Fibroblast of pulmonary artery (primary cell): Measurements from ENCODE around the gene CGREF1.

Source experiments
- DNase-seq: peaks from one replicate; pipeline ENCODE4 v3.0.0-alpha.2; 2010; ENCODE audit warnings: low read depth
- H3K4me3 ChIP-seq: replicated peaks from 2 replicates; pipeline ENCODE4 v1.5.1; 2011; ENCODE audit warnings: low read depth, mild to moderate bottlenecking, control low read depth, low read length, moderate library complexity
- TF ChIP-seq, protein P1 (sequence below): IDR thresholded peaks from 2 replicates; pipeline ENCODE4 v1.5.1; 2011; ENCODE audit warnings: mild to moderate bottlenecking, control low read depth, low read length, inconsistent platforms; ENCODE audit errors: missing control alignments

Gene CGREF1, protein sequence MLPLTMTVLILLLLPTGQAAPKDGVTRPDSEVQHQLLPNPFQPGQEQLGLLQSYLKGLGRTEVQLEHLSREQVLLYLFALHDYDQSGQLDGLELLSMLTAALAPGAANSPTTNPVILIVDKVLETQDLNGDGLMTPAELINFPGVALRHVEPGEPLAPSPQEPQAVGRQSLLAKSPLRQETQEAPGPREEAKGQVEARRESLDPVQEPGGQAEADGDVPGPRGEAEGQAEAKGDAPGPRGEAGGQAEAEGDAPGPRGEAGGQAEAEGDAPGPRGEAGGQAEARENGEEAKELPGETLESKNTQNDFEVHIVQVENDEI

GRCh38 chr2:27118525-27119329, at the start of gene CGREF1:
Gene CGREF1, minus strand, starts transcription at chr2:27119128. Its CDS starts 14,762 bp downstream, at chr2:27104366.
- TF ChIP-seq, protein P1, sequence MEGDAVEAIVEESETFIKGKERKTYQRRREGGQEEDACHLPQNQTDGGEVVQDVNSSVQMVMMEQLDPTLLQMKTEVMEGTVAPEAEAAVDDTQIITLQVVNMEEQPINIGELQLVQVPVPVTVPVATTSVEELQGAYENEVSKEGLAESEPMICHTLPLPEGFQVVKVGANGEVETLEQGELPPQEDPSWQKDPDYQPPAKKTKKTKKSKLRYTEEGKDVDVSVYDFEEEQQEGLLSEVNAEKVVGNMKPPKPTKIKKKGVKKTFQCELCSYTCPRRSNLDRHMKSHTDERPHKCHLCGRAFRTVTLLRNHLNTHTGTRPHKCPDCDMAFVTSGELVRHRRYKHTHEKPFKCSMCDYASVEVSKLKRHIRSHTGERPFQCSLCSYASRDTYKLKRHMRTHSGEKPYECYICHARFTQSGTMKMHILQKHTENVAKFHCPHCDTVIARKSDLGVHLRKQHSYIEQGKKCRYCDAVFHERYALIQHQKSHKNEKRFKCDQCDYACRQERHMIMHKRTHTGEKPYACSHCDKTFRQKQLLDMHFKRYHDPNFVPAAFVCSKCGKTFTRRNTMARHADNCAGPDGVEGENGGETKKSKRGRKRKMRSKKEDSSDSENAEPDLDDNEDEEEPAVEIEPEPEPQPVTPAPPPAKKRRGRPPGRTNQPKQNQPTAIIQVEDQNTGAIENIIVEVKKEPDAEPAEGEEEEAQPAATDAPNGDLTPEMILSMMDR: no peak
- peak within 1 kb of the TSS; percentile 35 for H3K4me3 ChIP-seq
- no peak for DNase-seq

DNA sequence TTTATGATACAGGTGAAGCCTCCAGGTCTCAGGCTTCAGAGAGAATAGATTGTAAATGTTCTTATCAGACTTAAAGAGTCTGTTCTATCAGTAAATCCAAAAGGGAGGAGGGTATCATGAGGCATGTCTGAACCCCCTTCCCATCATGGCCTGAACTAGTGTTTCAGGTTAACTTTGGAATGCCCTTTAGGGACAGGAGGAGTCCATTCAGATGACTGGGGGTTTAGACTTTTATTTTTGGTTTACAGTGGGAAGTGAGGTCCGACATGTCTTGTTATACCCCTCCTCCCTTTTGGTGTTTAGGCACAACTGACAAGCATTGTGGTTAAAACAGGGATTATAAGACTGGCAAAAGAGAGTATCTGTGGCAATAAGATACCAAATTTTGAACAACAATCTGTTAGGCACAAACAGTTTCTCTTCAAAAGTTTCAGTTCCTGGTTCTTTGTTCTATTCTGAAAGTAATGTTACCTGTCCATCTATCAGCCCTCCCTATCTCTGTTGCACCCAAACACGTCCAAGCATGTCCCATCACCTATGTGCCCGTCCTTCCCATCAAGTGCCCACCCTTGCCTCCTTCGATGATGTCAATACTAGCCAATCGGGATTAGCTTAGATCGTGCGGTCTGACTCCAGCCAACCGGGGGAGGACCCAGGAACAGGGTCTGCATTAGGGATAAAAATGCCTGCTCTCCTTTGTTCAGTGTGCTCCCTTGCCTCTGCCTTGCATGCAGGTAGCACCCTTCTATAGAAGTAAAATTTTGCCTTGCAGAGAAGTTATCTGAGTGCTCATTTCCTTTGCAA, 46.2 kb upstream of the CGREF1 start:
- DNase-seq: no peak
- TF ChIP-seq, protein P1: no peak
- no peak overlapping the region for H3K4me3 ChIP-seq

DNA sequence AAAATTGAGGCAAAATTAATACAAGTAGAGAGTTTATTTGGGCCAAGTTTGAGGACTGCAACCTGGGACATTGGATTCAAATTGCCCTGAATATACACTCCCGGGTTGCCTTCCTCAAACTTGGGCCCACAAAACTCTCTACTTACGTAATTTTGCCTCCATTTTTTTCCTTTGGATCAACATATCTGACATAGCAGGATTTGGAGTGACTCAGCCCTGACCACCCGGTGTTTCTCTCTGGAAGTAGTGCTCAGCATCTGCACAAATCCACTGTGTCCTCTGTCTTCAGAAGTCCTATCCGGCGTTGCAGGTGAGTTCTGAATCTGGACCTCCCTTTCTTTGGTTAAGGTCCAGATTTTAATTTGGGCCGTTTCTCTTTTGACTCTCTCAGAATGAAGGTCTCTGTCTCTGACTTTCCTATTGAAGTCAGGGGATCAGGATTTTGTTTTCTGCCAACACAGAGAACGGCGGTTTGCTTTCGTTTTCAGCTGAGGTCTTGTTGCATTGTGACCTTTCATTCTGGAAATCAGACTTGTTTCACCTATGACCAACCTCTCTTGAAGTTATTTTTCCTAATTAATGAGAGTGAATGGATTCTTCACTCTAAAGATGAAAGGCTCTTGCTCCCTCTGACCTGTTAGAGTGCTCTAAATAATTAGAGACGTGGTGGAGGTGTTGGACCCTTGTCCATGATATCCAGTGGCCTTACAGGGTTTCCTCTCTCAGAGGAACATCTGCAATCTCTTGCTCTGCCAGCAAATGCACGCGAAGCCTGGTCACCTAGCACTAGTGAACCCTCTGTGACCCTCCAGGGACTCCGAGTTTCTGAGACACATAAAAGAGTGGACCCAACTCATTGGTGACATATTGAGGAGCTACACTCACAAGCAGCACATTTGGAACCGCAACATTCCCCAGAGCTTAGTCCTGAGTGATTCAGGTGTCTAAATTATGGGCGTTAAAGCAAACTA, 43.5 kb upstream of the CGREF1 start:
- no peak overlapping the region for H3K4me3 ChIP-seq
- DNase-seq: no peak
- TF ChIP-seq, protein P1: no peak

DNA sequence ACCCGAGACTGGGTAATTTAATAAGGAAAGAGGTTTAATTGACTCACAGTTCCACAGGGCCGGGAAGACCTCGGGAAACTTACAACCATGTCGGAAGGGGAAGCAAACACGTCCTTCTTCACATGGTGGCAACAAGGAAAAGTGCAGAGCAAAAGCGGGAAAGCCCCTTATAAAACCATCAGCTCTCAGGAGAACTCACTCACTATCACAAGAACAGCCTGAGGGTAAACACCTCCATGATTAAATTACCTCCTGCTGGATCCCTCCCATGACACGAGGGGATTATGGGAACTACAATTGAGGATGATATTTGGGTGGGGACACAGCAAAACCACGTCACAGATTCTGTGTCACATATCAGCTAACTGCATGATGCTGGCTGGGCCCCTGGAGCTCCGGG, 41.3 kb upstream of the CGREF1 start:
- TF ChIP-seq, protein P1: no peak
- no peak for DNase-seq
- H3K4me3 ChIP-seq: no peak overlapping the region

DNA sequence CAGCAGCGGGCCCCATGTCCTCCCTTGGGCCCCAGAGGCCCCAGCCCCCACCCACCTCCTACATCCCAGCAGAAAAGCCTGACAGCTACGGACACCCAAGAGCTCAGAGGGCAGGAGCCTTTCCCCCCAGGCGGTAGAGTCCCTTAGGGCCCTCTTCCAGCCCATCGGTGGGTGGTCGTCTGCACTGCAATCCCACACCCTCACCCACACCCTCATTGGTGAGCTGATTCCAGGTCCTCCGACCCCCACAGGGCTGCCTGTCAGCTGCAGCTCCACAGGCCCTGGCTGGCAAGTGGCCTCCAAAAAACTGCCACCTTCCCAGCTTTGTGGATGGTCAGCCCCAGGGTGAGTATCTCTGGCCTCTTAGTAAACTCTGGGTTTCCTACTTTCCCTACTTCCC, 40.3 kb upstream of the CGREF1 start:
- no peak for DNase-seq
- no peak overlapping the region for H3K4me3 ChIP-seq
- TF ChIP-seq, protein P1: no peak

DNA sequence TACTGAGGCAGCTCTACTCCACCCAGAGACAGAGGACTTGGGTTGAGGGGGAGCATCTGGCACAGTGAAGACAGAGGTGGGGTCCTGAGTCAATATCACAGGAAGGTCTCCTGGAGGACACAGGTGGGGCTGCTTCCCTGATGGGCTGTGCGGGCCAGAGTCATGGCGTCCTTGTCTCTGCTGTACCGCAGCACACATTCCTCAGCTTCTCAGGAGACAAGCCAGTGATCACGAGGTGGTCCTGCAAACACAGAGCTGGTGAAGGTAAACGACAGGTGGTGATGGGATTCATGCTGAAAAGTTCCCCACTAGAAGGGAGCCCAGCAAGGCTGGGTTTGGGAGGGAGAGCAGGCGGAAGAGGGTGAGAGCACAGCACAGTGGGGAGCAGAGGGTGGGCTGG, 39.5 kb upstream of the CGREF1 start:
- TF ChIP-seq, protein P1: no peak
- no peak overlapping the region for H3K4me3 ChIP-seq
- DNase-seq: no peak
